Measurements from ENCODE around the gene AUH.
A peak's percentile ranks its signal among the peaks of the same experiment; 100 is the strongest.
"Not testable (repeated sequence)": the region's sequence is repeated elsewhere in the genome, so short reads cannot be mapped to it uniquely, and the experiment has no call there.

The AUH gene, protein sequence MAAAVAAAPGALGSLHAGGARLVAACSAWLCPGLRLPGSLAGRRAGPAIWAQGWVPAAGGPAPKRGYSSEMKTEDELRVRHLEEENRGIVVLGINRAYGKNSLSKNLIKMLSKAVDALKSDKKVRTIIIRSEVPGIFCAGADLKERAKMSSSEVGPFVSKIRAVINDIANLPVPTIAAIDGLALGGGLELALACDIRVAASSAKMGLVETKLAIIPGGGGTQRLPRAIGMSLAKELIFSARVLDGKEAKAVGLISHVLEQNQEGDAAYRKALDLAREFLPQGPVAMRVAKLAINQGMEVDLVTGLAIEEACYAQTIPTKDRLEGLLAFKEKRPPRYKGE

DNA sequence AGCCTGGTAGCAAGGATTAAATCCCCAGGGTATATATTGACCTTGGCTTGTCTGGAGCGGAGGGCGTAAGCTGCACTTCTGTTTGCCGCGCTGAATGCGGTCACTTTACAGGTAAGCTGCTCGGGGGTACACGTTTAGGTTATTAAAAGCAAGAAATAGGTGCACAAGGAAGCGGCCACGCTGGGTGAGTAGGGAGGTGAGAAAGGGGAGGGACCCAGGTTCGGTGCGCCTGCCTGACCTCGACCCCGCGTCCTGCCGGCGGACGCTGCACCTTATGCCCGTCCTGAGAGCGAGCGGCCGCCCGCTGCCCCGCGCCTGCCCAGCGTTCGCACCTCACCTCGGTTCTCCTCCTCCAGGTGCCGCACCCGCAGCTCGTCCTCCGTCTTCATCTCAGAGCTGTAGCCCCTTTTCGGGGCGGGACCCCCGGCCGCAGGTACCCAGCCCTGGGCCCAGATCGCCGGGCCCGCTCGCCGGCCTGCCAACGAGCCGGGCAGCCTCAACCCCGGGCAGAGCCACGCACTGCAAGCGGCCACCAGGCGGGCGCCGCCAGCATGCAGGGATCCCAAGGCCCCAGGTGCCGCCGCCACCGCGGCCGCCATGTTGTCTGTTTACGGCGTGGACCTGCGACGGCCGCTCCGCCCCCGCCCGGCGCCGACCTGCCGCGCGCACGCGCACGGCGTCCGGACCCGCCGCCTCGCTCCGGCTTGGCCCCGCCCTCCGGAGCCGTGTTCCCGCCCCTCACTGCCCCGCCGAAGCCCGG lies at the start of gene AUH:
TSS of gene AUH (minus strand) at position 628 of the 760 bp plus-strand sequence. CDS start at position 599, 29 bp downstream.
- DNase-seq, result peak; percentile 28 to 60

DNA sequence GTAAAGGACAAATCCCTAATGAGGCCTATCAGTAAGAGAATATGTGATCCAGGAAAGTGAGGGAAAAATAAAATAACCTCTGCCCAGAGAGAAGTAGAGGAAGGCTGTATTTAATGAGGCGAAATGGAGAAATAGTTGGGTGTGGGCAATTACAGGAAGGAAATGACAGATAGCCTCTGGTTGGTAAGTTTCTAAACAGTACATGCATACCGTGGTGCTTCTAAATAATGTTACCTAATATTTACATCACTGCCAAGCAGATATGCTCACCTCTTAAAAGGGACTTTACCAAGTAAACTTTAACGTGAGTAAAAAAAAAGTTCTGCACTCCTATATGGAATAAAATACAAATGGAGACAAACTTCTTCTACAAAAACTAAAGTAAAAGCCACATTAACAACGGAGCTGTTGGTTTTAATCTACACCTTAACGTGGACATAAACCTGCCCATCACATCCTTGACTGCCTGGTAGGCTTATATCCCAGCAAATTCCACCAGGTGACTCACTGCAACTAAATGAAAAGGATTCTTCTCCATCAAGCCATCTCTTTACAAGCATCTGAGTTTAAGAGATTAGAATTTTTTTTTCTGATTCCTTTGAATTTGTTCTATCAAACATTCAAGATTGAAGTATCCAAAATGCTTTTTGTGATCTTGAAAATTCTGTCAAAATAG lies 49.5 kb upstream of the AUH start:
- DNase-seq, result peak; percentile 22 to 46

DNA sequence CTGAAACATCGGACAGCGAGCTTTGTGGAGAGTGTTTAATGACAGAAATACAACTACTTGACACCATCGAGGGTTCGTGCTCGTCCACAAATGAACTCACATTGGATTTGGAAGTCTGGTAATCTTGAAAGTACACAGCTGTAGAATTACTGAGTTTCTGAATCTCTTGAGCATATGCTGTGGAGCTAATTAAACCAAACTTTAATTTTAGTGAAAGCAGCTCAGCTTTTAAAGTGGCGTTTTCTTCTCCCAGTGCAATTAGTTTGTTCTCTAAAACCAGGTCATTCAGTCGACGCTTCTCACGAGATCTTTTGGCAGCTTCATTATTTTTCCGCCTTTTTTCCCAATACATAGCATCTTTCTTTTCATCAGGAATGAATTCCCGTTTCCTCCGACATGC lies 48.4 kb upstream of the AUH start:
- DNase-seq, result no peak

DNA sequence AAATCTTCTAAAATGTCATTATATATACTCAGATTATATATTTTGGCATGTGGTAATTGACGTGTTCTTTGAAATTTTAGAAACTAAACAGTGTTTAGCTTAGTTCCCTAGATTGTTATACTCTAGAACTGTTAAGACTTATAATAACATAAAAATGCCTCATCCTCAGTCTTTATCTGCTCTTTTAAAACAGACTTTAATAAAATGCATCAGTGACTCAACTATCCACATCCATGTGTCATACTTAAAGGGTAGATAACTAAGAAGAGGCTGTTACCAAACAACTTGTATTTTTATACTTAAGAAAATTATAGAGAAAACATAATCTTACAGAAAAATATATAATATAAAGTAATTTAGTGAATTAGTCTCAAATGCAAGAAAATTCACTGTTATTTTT lies 46.8 kb upstream of the AUH start:
- DNase-seq, result no peak

DNA sequence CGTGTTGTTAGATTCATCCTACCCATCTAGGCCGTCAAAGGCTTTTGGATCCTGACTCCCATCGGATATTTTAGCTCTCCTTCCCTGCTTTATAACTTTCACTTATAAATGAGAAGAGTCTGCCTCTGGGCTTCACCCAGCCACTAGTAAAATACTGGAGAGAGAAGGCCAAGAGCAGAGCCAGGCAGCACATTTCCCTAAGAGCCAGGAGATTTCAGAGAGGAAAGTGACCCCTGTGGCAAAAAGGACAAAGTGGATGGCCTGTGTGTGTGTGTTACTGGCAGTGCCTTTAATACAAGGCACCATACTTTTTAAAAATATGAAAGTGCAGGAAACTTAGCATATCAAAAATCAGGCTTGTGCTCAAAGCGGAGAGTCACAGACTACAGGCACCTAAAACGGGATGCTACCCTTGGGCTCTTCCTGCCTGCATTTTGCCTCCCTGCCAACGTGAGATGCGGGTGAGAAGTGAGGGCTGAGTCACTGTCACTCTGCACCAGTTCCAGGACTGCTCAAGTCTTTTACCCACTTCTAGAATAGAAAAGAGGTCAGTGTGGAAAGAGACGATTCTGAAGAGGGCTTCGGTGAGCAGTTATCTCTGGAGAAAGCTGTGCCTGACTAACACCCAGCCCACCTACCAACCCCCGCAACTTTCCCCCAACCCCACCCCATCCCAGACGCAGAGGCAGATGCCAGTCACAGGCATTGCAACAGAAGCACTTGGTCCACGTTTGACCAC lies 46.0 kb upstream of the AUH start:
- DNase-seq, result no peak

DNA sequence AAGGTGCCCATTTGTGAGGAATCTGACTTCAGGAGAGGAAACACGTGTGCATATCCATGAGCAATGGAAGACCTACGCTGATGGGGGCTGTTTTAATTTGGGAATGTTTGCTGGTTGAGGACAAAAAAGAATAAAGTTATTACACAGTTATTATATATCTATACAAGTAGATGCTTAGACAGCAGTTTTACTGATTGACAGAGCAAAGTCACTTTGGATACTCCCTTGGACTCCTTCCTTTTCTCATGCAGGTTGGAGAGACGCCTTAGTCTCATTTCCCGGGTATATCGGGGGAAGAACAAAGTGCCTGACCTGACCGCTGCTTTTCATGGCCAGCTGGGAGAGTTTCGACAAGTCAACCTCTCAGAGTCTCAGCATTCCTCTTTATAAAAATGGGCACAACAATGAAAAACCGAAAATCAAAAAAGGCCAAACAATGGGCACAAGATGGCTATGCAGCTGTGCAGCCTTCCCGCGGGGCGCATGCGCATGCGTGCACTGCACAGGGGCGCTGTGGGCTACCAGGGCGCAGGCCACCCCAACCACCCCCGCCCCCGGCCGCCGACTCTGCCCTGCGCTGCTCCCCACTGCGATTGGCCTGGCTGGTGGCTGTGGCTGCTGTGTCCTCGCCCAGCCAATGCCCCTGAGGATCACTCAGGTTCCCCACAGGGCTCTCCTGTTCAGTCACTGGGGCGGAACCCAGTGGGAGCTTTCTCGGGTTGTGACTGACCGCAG lies 43.8 kb upstream of the AUH start:
- DNase-seq, result peak; percentile 9 to 39

DNA sequence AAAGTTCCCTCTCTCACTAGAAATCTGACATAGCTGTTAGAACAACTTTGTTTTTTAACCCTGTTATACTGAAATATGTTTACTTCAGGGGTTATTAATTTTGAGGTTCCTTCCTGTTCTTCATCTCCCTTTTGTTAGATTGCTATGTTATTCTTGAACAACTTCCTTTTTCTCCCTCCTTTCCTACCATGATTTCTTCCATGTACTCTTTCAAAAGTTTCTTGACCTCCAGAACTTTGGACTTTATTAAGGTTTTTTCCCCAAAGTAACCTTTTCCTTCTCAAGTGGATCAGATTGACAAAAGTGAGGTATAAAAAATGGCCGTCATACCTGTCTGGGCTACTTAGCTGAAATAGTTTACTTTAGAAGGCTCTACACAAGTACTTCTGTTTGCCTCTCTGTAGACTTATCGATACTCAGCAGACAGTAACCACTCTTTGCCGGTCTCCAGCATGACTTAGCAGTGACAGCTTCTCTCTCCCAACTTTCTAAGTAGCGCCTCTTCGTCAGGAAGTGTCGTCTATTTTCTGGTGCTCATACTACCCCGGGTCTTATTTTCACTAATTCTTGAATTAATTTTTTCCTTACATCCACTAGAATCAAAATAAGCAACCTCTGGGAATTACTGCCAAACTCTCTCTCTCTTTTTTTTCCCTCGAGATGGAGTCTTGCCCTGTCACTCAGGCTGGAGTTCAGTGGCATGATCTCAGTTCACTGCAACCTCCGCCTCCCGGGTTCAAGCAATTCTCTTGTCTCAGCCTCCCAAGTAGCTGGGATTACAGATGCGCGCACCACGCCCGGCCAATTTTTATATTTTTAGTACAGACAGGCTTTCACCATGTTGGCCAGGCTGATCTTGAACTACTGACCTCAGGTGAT lies 42.2 kb upstream of the AUH start:
- no peak for DNase-seq

DNA sequence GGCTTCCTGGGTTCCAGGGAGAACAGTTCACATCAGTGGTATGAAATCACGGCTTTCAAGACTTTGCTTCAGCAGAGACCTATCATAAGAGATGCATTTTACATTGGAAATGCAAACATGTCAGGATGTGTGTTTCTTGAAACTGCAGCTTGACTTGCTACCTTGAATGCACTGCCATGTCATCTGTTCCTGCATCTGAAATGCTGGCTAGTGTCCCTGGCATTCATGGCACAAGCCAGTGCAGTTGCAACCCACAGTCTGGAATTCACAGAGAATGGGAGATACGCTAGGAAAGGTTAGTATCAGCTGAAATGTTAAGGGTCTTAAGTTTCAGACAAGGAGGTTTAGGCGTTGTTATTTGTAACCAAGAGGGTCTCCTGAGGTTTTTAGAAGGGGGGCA lies 37.2 kb upstream of the AUH start:
- DNase-seq, result no peak

DNA sequence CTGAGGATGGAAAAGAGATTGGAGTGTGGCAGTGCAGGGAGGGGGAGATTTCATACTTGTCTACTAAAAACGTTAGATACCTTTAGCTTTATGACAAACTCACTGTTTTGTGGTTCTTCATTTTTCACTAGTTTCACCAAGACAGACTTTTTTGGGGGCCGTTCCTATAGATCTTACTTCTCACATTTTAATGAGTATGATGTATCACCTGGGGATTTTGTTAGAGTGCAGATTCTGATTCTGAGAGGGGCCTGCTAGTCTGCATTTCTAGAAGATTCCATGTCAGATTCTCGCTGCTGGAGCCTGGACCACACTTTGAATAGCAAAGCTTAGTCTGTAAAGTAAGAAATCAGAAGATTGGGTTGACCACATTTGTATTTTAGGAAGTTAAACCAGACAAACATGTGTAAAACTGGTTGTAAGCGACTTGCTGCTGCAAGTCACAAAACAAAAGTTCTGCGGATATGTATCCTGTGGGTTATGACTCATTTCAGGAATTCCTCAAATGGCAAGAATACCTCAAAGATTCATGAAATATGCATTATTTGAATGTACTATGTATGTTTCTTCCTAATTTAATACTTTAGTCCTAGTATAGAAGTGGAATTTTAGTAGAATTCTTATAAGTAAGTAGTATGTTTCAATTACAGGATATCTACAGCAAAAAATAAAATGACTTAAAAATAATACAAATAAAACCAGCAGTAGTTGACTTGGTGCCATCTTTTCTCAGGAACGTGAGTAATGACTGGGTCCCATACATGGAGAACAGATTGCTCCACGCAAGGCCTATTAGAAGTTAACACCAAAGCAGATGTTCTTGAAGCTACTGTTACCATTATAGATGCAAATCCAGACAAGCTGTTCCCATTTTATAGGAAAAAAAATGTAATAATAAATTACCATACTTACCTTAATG lies 34.1 kb upstream of the AUH start:
- DNase-seq, result peak; percentile 53 to 68

DNA sequence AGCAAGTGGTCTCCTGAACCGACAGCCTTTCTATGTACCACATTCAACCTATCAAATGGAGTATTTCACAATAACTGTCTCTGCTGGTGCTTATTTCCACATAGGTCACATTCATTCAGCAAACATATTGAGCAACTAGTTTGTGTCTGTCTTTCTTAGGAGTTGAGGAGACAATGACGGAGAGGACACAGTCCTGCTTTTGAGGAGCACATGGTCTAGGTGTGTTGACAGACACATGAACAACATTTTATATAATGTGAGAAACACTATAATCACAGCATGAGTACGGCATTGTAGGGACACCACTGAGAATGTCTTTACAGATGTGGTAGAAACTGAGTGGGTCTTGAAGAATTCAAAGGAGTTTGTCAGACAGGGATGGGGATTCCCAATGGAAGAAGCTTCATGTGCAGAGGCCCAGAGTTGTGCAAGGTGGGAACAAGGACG lies 33.4 kb upstream of the AUH start:
- DNase-seq, result no peak

DNA sequence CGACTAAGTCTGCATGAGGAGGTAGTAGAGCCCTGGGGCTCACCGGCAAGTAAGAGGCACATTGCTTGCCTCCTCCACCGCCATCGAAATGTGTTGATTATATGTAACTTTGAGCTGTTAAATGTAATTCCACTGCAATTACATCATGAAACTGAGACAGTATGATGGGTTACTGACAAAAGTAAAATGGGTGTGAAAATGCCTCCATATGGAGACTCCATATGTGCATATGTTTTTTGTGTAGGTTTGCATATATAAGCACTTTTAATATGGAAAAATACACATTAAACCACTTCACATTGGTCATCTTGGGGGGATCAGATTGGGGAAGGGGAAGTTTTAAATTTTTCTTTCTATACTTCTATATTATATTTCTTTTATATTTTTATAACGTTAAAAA lies 32.1 kb upstream of the AUH start:
- DNase-seq, result no peak

DNA sequence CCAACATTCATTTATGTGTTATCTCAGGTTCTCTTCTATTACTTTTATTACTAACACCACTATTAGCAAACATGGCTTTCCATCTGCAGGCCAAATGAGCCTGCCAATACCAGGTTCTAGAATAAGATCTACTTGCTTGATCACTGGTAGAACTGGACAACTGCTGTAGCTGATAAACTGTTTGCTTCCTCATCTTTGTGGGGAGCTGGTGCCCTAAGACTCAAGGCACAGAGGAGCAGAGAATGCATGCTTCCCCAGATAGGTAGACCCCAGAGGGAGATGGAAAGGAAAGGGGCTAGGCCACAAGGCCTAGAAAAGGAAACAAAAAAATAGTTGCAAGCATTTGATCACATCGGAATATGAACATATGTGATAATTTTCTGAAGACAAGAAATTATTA lies 30.7 kb upstream of the AUH start:
- no peak for DNase-seq

DNA sequence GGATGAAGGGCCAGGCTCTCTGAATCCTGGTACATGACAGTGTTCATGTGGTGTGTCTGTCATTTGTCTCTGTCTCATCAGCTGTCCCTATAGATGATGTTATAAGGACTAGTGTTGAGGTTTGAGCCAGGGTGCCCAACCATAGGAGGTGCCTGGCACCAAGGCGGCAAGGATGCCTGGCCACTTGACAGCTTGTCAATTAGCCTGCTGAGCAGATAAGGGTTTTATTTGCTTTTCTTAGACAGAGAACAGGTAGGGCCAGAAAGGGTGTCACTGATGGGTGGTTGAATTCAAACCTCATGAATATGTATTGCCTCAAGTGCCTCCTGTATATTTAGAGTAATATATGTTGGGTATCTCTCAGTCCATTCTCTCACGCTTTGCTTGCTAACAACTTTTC lies 30.1 kb upstream of the AUH start:
- no peak for DNase-seq

DNA sequence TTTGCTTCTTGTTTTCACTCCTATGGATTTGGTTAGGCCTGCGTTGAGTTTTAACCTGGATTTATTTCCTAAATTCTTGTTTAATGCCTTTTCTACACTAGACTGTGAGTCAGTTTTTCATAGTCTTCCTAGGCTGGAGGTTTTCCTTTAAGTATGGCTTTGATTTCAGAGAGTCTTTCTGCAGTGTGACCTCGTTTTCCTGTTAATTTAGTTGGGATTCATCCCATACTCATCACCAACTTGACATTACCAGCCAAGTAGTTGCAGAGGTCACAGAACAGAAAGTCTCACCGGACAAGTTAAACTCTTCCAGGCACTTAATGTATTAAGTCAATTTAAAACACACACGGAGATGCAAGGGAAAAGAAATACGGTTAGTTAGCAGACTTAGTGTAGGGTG lies 29.7 kb upstream of the AUH start:
- DNase-seq, result no peak

DNA sequence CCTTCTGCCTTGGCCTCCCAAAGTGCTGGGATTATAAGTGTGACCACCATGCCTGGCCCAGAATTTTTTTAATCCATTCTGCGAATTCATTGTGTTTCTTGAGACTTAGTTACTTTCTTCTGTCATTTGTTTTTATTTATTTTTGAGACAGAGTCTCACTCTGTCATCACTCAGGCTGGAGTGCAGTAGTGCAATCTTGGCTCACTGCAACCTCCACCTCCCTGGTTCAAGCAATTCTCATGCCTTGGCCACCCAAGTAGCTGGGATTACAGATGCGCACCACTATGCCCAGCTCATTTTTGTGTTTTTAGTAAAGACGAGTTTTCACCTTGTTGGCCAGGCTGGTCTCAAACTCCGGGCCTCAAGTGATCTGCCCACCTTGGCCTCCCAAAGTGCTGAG lies 28.0 kb upstream of the AUH start:
- DNase-seq, result not testable (repeated sequence)

DNA sequence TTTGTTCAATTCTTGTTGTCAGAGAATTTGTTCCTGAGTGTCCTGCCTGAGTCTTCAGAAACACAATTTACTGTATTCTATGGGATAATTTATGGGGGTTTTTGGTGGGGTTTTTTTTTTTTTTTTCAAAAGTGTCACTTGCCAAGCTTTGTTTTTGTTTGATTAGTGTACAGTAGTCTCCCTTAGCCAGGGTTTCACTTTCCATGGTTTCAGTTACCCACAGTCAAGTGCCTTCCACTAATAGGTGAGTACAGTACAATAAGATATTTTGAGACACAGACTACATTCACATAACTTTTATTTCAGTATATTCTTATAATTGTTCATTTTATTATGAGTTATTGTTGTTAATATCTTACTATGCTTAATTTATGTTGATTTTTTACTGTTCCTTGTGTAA lies 25.0 kb upstream of the AUH start:
- no peak for DNase-seq

DNA sequence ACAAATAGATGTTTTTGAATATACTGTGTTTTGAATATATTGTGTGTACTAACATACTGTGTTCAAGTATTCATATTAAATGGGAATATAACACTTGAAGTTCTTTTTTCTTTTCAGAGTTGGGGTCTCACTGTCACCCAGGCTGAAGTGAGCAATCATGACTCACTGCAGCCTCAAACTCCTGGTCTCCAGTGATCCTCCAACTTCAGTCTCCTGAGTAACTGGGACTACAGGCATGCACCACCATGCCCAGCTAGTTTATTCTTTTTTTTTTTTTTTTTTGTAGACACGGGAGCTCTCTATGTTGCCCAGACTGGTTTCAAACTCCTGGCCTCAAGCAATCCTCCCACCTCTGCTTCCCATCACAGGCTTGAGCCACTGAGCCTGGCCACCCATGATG lies 23.2 kb upstream of the AUH start:
- DNase-seq, result no peak

DNA sequence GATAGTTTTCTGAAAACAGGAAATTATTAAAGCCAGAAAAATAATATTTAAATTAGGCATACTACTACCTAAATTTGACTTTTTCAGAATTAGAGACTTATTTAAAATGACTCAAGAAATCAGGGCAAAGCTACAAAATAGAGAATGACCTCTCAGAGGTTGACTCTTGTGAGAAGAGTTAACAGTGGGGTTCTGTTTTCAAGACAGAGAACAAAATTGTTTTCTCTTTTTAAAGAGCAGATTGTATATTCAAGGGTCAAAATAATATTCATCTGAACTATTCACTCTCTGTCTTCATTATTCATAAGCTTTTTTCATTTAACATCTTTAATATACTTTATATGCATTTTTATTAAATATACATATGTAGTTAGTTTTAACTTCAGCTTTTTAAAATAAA lies 21.9 kb upstream of the AUH start:
- DNase-seq, result no peak

DNA sequence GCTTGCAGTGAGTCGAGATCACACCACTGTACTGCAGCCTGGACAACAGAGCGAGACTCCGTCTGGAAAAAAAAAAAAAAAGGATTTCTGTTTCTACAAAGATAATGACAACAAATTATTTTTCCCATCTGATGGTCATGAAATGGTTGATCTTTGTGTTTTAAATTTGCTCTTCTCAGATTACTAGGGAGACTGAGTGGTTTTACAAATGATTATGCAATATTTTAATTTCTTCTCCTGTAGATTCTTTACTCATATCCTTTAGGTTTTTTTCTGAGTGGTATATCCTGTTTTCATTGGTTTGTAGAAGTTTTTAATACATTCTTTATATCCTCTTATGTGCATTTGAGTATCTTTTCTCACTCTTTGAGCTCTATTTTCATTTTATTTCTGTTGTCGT lies 20.6 kb upstream of the AUH start:
- DNase-seq, result no peak

DNA sequence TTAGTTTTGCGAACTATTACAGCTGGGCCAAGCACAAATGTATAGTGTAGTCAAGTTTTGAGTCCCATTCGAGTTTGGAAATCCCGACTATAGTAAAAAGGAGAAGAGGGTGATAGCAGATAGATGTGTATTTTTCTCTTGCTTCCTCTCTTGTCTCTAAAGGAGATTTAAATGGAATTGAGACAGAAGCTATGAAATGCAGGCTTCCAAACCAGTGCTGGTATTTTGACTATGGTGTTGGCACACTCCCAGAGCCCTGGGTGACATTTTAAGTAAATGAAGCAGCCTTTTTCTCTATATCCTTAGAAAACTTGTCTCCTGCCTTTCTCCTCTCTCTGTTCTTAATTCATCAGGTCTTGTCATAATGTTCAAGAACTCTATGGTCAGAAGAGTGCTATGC lies 17.7 kb upstream of the AUH start:
- no peak for DNase-seq

Data from Kasumi-1 (cell line).